HepG2 (cell line): ENCODE data around the gene VDR. TPM values are rescaled to one million over a fixed set of nuclear protein-coding genes. Genes with fewer than 3 reads are reported as not detected.

Experiments
- ATAC-seq: fragments of 200-7000 bp; cut with Tn5 transposase; 3 replicates; pipeline ENCODE4 v1.9.1; 2020; ENCODE audit warnings: mild to moderate bottlenecking, moderate library complexity
- BruUV-seq: library from RNA; stranded (reverse); fragments of 400-500 nt; replicated peaks from 2 replicates; lab custom pipeline; 2021; lab: Mats Ljungman, UMichigan
- CTCF ChIA-PET: fragments of 300-600 bp; formaldehyde crosslinking; extraction: SDS; loops from one replicate; lab custom pipeline; 2021; ENCODE audit warnings: low total read pairs, inconsistent platforms, low intra/inter-chr PET ratio; lab: Yijun Ruan, JAX
- POLR2A ChIA-PET: fragments of 350-600 bp; sonication (Branson Sonifier 250); formaldehyde crosslinking; loops from one replicate; lab custom pipeline; 2020; ENCODE audit warnings: antibody characterized with exemption, inconsistent platforms; lab: Yijun Ruan, JAX
- DNase-seq: peaks from one replicate; pipeline ENCODE4 v3.0.0-alpha.2; 2015; ENCODE audit warnings: low spot score
- FAIRE-seq: peaks from 3 replicates; lab custom pipeline; 2011; peaks lifted over from hg19 to GRCh38; lab: Jason Lieb, UNC
- H2AFZ ChIP-seq: one replicate; pipeline ENCODE4 v1.6.1; 2011; ENCODE audit warnings: low read length, inconsistent platforms
- H3K27ac ChIP-seq: fragments of 300-600 bp; 3 replicates; pipeline ENCODE4 v1.8.0; 2011; ENCODE audit warnings: mixed run types, mild to moderate bottlenecking, mixed read lengths, low read length, inconsistent platforms; ENCODE audit not compliant: insufficient read depth; ENCODE audit errors: extremely low read length
- H3K27me3 ChIP-seq, 2 experiments: fragments of 200-600 bp in 1 of 2; 2 replicates in 1 of 2; 3 replicates in 1 of 2; pipeline versions ENCODE4 v1.6.0 to v1.8.0; 2011; ENCODE audit warnings: low read length in 2 of 2, mild to moderate bottlenecking in 2 of 2, moderate library complexity in 2 of 2, inconsistent platforms in 1 of 2; ENCODE audit not compliant: insufficient read depth in 2 of 2, control insufficient read depth in 1 of 2
- H3K36me3 ChIP-seq, 2 experiments: fragments of 200-600 bp in 1 of 2; replicated peaks in 1 of 2; 2 replicates in 1 of 2; 3 replicates in 1 of 2; pipeline versions ENCODE4 v1.5.1 to v1.8.0; 2011; ENCODE audit warnings: low read length in 2 of 2, inconsistent platforms in 1 of 2; ENCODE audit not compliant: insufficient read depth in 2 of 2, control insufficient read depth in 1 of 2
- H3K4me1 ChIP-seq: 2 replicates; pipeline ENCODE4 v1.5.1; 2012; ENCODE audit warnings: low read length, inconsistent platforms; ENCODE audit not compliant: insufficient read depth
- H3K4me2 ChIP-seq: 2 replicates; pipeline ENCODE4 v1.6.0; 2011; ENCODE audit warnings: low read depth, low read length, inconsistent platforms
- H3K4me3 ChIP-seq, 3 experiments: fragments of 200-600 bp in 1 of 3; sonication (generic), shearing (Covaris generic) in 1 of 3; replicated peaks in 1 of 3; 2 replicates each; pipeline ENCODE4 v1.5.1; 2011 to 2016; ENCODE audit warnings: low read length in 3 of 3, inconsistent platforms in 2 of 3, low read depth in 2 of 3, mild to moderate bottlenecking in 2 of 3, control low read depth in 1 of 3, mixed read lengths in 1 of 3; ENCODE audit not compliant: insufficient read depth in 1 of 3
- H3K79me2 ChIP-seq: one replicate; pipeline ENCODE4 v1.6.1; 2011; ENCODE audit warnings: low read length, inconsistent platforms; ENCODE audit not compliant: insufficient read depth
- H3K9ac ChIP-seq: 2 replicates; pipeline ENCODE4 v1.6.0; 2011; ENCODE audit warnings: mild to moderate bottlenecking, low read depth, low read length, inconsistent platforms; ENCODE audit not compliant: insufficient read depth
- H3K9me3 ChIP-seq: 2 replicates; pipeline ENCODE4 v1.5.1; 2012; ENCODE audit warnings: mild to moderate bottlenecking, low read length
- H4K20me1 ChIP-seq: 2 replicates; pipeline ENCODE4 v1.6.0; 2011; ENCODE audit warnings: inconsistent platforms, mild to moderate bottlenecking, low read length, moderate library complexity; ENCODE audit not compliant: insufficient read depth
- FOXK2 ChIP-seq: fragments of 450-650 bp; IDR thresholded peaks from 2 replicates; pipeline ENCODE4 v1.6.1; 2016
- MAX ChIP-seq: IDR thresholded peaks from 2 replicates; pipeline ENCODE4 v1.6.1; 2012; ENCODE audit warnings: inconsistent platforms
- NFYB ChIP-seq: sonication (generic); formaldehyde crosslinking; IDR thresholded peaks from 2 replicates; pipeline ENCODE4 v1.4.0; 2020; ENCODE audit warnings: missing genetic modification reagents
- SATB2 ChIP-seq: sonication (generic); formaldehyde crosslinking; IDR thresholded peaks from 2 replicates; pipeline ENCODE4 v1.5.0; 2020; ENCODE audit warnings: missing genetic modification reagents
- SIN3B ChIP-seq: fragments of 150-350 bp; IDR thresholded peaks from 2 replicates; pipeline ENCODE4 v1.6.1; 2014; ENCODE audit warnings: low read length
- SKI ChIP-seq: fragments of 450-650 bp; IDR thresholded peaks from one replicate; pipeline ENCODE4 v1.6.1; 2018; ENCODE audit warnings: mild to moderate bottlenecking; ENCODE audit not compliant: partially characterized antibody
- TFDP2 ChIP-seq: sonication (generic); formaldehyde crosslinking; IDR thresholded peaks from 2 replicates; pipeline ENCODE4 v1.4.0; 2020; ENCODE audit warnings: missing genetic modification reagents
- THAP9 ChIP-seq: sonication (generic); formaldehyde crosslinking; IDR thresholded peaks from 2 replicates; pipeline ENCODE4; 2020; ENCODE audit warnings: missing genetic modification reagents, mild to moderate bottlenecking, borderline replicate concordance
- ZFP1 ChIP-seq: IDR thresholded peaks from 2 replicates; pipeline ENCODE4 v1.6.1; 2016
- ZNF33B ChIP-seq: sonication (generic); formaldehyde crosslinking; IDR thresholded peaks from 2 replicates; pipeline ENCODE4 v1.5.1; 2020; ENCODE audit warnings: mild to moderate bottlenecking, missing genetic modification reagents
- ZNF414 ChIP-seq: sonication (generic); formaldehyde crosslinking; IDR thresholded peaks from 2 replicates; pipeline ENCODE4 v1.5.0; 2020; ENCODE audit warnings: missing genetic modification reagents
- ZNF556 ChIP-seq: sonication (generic); formaldehyde crosslinking; IDR thresholded peaks from 2 replicates; pipeline ENCODE4 v1.4.0; 2020; ENCODE audit warnings: mild to moderate bottlenecking, missing genetic modification reagents, borderline replicate concordance
- ZNF598 ChIP-seq: sonication (generic); formaldehyde crosslinking; IDR thresholded peaks from 2 replicates; pipeline ENCODE4 v1.5.1; 2020; ENCODE audit warnings: mild to moderate bottlenecking, missing genetic modification reagents, borderline replicate concordance
- ZNF713 ChIP-seq: sonication (generic); formaldehyde crosslinking; IDR thresholded peaks from 2 replicates; pipeline ENCODE4 v1.4.0; 2020; ENCODE audit warnings: mild to moderate bottlenecking, missing genetic modification reagents
- ZNF841 ChIP-seq: sonication (generic); formaldehyde crosslinking; IDR thresholded peaks from 2 replicates; pipeline ENCODE4 v1.8.1; 2023; ENCODE audit warnings: missing genetic modification reagents, borderline replicate concordance
- WGBS: methylation state at CpG from one replicate; pipeline ENCODE4 v1.1.6; 2017; ENCODE audit warnings: low lambda C conversion rate; 5-methylcytosine and 5-hydroxymethylcytosine counted together
- in situ Hi-C: cut with HindIII; loops from 2 replicates; pipeline ENCODE4 v1.10.0; 2017; ENCODE audit warnings: low pct_unique_long_range_greater_than_20kb; ENCODE audit not compliant: extremely low pct_ligation_motif_present
- intact Hi-C: fragments of 100-400 bp; cut with micrococcal nuclease; formaldehyde crosslinking; loops from one replicate; pipeline ENCODE4 v1.10.0; 2022; ENCODE audit not compliant: unreplicated experiment
- polyA plus RNA-seq, 8 experiments: library from polyadenylated mRNA; depleted of rRNA in 3 of 8; stranded (reverse) in 7 of 8; unstranded in 1 of 8; fragments of >200 nt; fragmentation: Illumina TruSeq in 4 of 8; extraction: Trizol in 4 of 8; gene quantifications; 2 replicates each; pipeline versions ENCODE4 v1.2.1 to v1.2.3, GENCODE V29; 2011 to 2016; ENCODE audit warnings: low read depth in 4 of 8, missing spikeins in 1 of 8, mixed read lengths in 1 of 8; ENCODE audit not compliant: insufficient read depth in 1 of 8
- total RNA-seq, 5 experiments: library from RNA; depleted of rRNA; stranded (reverse); fragments of >200 nt; fragmentation: Illumina TruSeq; extraction: Trizol; gene quantifications; 2 replicates each; pipeline ENCODE4 v1.2.3, GENCODE V29; 2016; ENCODE audit warnings: low read depth in 1 of 5

Gene VDR
- total and polyA plus RNA-seq, 2 of the 13 experiments (the other 11 are each of a cell fraction or from before 2014, with no cell fraction given): 0.08 to 0.33 TPM

- no peaks in the 10 kb centered on the region for H4K20me1 ChIP-seq
- no peaks in the 10 kb centered on the region for H3K79me2 ChIP-seq
- H3K9me3 ChIP-seq: no peaks in the 10 kb centered on the region
- no peak overlapping the region for H3K4me2 ChIP-seq
- H3K27me3 ChIP-seq: peaks cover 0 to 23% of the 10 kb centered on the region in 2 experiments; a peak in 4 of 5 replicates
- DNase-seq (no peak), FAIRE-seq (no peak), ATAC-seq (no peak)
- no peak overlapping the region for H3K4me3 ChIP-seq
- POLR2A ChIA-PET: no interaction called here
- in situ Hi-C loops (no loop called here), intact Hi-C loops (no loop called here)
- no peak overlapping the region for H3K9ac ChIP-seq
- no peak overlapping the region for H2AFZ ChIP-seq
- H3K4me1 ChIP-seq: peaks cover 37% of the 10 kb centered on the region
- H3K36me3 ChIP-seq: no peaks in the 10 kb centered on the region
- H3K27ac ChIP-seq: no peak overlapping the region
- no TSS peak for BruUV-seq
- WGBS: 46% methylated on average over 5 of the region's 5 CpGs
- CTCF ChIA-PET: interaction anchor here (0.9 to 2.3 kb wide), 3 partner anchors 50 to 266 kb away, joined by 3 to 30 read pairs (median 4); partner anchors contain the start of gene TMEM106C
- TF ChIP-seq SATB2 (CRISPR knock-in tag) (no peak), ZNF841 (CRISPR knock-in tag) (no peak), FOXK2 (no peak), MAX (no peak), ZNF33B (CRISPR knock-in tag) (no peak), THAP9 (CRISPR knock-in tag) (no peak), TFDP2 (CRISPR knock-in tag) (no peak), ZNF598 (CRISPR knock-in tag) (no peak), ZNF713 (CRISPR knock-in tag) (no peak), ZNF414 (CRISPR knock-in tag) (no peak), ZFP1 (CRISPR knock-in tag) (no peak), ZNF556 (CRISPR knock-in tag) (no peak), NFYB (CRISPR knock-in tag) (no peak), SIN3B (no peak), SKI (no peak)
Measured at GRCh38 chr12:47899466-47899865, 5.3 kb downstream of the VDR start.
